ENCODE measurements around the gene ANKS6.

ANKS6 gene

GRCh38 chr9:98826716-98827115, 30.4 kb upstream of the ANKS6 start:
- no peak overlapping the region for H3K27ac ChIP-seq (ENCODE audit: low read length)
- H3K9ac ChIP-seq (ENCODE audit: low read depth, low read length), result no peak overlapping the region
- H4K20me1 ChIP-seq (ENCODE audit: insufficient read depth, low read length), result no peaks in the 10 kb centered on the region
- no peak overlapping the region for H2AFZ ChIP-seq (ENCODE audit: low read depth, low read length)
- TF ChIP-seq EZH2 (IDR thresholded peaks at IDR 0.05; ENCODE audit: borderline replicate concordance, low read depth, low read length, severe bottlenecking), result no peak
- TF ChIP-seq CTCF (IDR thresholded peaks at IDR 0.05; ENCODE audit: borderline replicate concordance, extremely low read depth, low read length, poor library complexity, severe bottlenecking), result no peak
- H3K36me3 ChIP-seq (ENCODE audit: insufficient read depth, low read length), result no peaks in the 10 kb centered on the region
- H3K4me3 ChIP-seq (ENCODE audit: low read depth in 1 of 2, low read length in 2 of 2), result no peak overlapping the region
- ATAC-seq (ENCODE audit: insufficient read depth, low read depth) (no peak), DNase-seq (no peak)
- no peaks in the 10 kb centered on the region for H3K79me2 ChIP-seq (ENCODE audit: insufficient read depth, low read length)
- no peaks in the 10 kb centered on the region for H3K27me3 ChIP-seq (ENCODE audit: insufficient read depth, low read length, poor library complexity)
- no peak overlapping the region for H3K4me2 ChIP-seq (ENCODE audit: insufficient read depth, low read length)
- H3K4me1 ChIP-seq (ENCODE audit: insufficient read depth, low read length), result no peaks in the 10 kb centered on the region
- H3K9me3 ChIP-seq (ENCODE audit: insufficient read depth, low read length, severe bottlenecking), result no peaks in the 10 kb centered on the region

- Histone ChIP-seq H3K9me3 (ENCODE audit: insufficient read depth, low read length, severe bottlenecking) (no peaks in the 10 kb centered on the region), H4K20me1 (ENCODE audit: insufficient read depth, low read length) (no peaks in the 10 kb centered on the region), H3K27ac (ENCODE audit: low read length) (no peak overlapping the region), H3K79me2 (ENCODE audit: insufficient read depth, low read length) (no peaks in the 10 kb centered on the region), H3K4me3 (ENCODE audit: low read depth in 1 of 2, low read length in 2 of 2) (no peak overlapping the region), H3K4me2 (ENCODE audit: insufficient read depth, low read length) (no peak overlapping the region), H3K4me1 (ENCODE audit: insufficient read depth, low read length) (no peaks in the 10 kb centered on the region), H3K27me3 (ENCODE audit: insufficient read depth, low read length, poor library complexity) (no peaks in the 10 kb centered on the region), H3K36me3 (ENCODE audit: insufficient read depth, low read length) (no peaks in the 10 kb centered on the region), H2AFZ (ENCODE audit: low read depth, low read length) (no peak overlapping the region), H3K9ac (ENCODE audit: low read depth, low read length) (no peak overlapping the region)
- DNase-seq, result no peak
- no peak for TF ChIP-seq CTCF (IDR thresholded peaks at IDR 0.05; ENCODE audit: borderline replicate concordance, extremely low read depth, low read length, poor library complexity, severe bottlenecking)
- no peak for TF ChIP-seq EZH2 (IDR thresholded peaks at IDR 0.05; ENCODE audit: borderline replicate concordance, low read depth, low read length, severe bottlenecking)
- ATAC-seq (ENCODE audit: insufficient read depth, low read depth), result no peak
These were observed 29.1 kb upstream of the ANKS6 start for GRCh38 chr9:98825414-98825813.

DNA sequence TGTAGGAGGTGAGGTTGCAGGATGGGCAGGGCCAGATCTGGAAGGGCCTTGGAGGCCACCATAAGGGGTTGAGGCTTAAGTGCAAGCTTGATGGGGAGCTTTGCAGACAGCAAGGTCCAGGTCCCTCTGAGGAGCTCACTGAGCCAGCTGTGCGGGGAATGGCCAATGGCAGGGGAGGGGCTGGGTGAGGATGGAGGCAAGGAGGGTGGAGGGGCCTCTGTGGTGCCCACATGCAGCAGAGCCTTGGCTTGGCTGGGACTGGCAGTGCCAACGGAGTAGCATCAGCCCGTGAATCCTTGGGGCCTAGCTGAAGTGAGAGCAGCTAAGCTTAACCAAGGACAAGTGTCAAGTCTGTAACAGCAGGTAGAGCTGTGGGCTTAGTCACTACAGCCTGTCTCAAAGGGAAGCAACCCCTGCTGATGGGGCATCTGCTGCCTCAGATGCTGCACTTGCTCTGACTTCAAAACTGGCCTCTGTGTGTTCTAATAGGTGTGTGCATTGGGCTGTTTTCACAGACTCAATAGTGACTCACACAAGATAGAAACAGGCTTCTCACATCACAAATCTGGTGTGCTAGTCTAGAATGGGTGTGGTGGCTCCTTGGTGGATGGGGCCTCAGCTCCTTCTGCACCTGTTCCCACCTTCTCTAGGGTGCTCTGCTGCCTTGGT, 27.4 kb upstream of the ANKS6 start:
- Histone ChIP-seq H3K9ac (ENCODE audit: low read depth, low read length) (no peak overlapping the region), H4K20me1 (ENCODE audit: insufficient read depth, low read length) (no peaks in the 10 kb centered on the region), H3K27ac (ENCODE audit: low read length) (no peak overlapping the region), H3K4me1 (ENCODE audit: insufficient read depth, low read length) (no peaks in the 10 kb centered on the region), H3K9me3 (ENCODE audit: insufficient read depth, low read length, severe bottlenecking) (no peaks in the 10 kb centered on the region), H3K4me3 (ENCODE audit: low read depth in 1 of 2, low read length in 2 of 2) (no peak overlapping the region), H3K79me2 (ENCODE audit: insufficient read depth, low read length) (no peaks in the 10 kb centered on the region), H3K27me3 (ENCODE audit: insufficient read depth, low read length, poor library complexity) (no peaks in the 10 kb centered on the region), H3K4me2 (ENCODE audit: insufficient read depth, low read length) (no peak overlapping the region), H3K36me3 (ENCODE audit: insufficient read depth, low read length) (no peaks in the 10 kb centered on the region), H2AFZ (ENCODE audit: low read depth, low read length) (no peak overlapping the region)
- no peak for ATAC-seq (ENCODE audit: insufficient read depth, low read depth)
- TF ChIP-seq CTCF (IDR thresholded peaks at IDR 0.05; ENCODE audit: borderline replicate concordance, extremely low read depth, low read length, poor library complexity, severe bottlenecking) (no peak), EZH2 (IDR thresholded peaks at IDR 0.05; ENCODE audit: borderline replicate concordance, low read depth, low read length, severe bottlenecking) (no peak)
- DNase-seq, result no peak

All from DND-41 (cell line).